Measurements from ENCODE around the gene TMEM178A. TPM values are rescaled to one million over a fixed set of nuclear protein-coding genes. Genes with fewer than 3 reads are reported as not detected.

The TMEM178A gene
- polyA plus RNA-seq, 3 donors, result 0.15 TPM; not detected in 2

GRCh38 chr2:39666491-39667101, 879 bp downstream of the TMEM178A start:
- Mint-ChIP-seq H3K4me3 (peak overlapping the region; percentile 51 to 93), H3K36me3 (peaks cover 0 to 13% of the 10 kb centered on the region in 2 donors), H3K4me1 (peaks cover 19% of the 10 kb centered on the region), H3K9me3 (peaks cover 0 to 21% (median 10%) of the 10 kb centered on the region in 7 donors), H3K27ac (peak overlapping the region in 1 of 7 donors; percentile 15), H3K27me3 (ENCODE audit: low read depth in 3 of 3) (peaks cover 41 to 61% (median 46%) of the 10 kb centered on the region in 3 donors)
- H2AFZ ChIP-seq (ENCODE audit: insufficient read depth, low read depth, low read length, poor library complexity, severe bottlenecking), result peak overlapping the region; percentile 18
- no peak overlapping the region for H3K27ac ChIP-seq (ENCODE audit: low read depth in 1 of 2, low read length in 2 of 2)
- no peaks in the 10 kb centered on the region for H4K20me1 ChIP-seq (ENCODE audit: insufficient read depth, low read length)
- H3K9ac ChIP-seq (ENCODE audit: insufficient read depth, low read length, poor library complexity, severe bottlenecking), result no peak overlapping the region
- peak overlapping the region in 1 of 3 experiments; percentile 54 for H3K4me3 ChIP-seq (replicated peaks in 1 of 3; ENCODE audit: low read depth in 2 of 3, low read length in 3 of 3)
- TF ChIP-seq CTCF (IDR thresholded peaks at IDR 0.05), result no peak
- H3K27me3 ChIP-seq (ENCODE audit: control insufficient read depth in 2 of 2, insufficient read depth in 2 of 2, low read length in 2 of 2), result peaks cover 52 to 53% of the 10 kb centered on the region in 2 donors
- no peak for DNase-seq
- 1% methylated on average over 19 of the region's 25 CpGs for WGBS (ENCODE audit: insufficient coverage)
- peaks cover 6 to 12% of the 10 kb centered on the region in 2 donors for H3K4me1 ChIP-seq (ENCODE audit: control insufficient read depth in 1 of 2, insufficient read depth in 2 of 2, low read length in 2 of 2)
- peak overlapping the region; percentile 67 for H3K4me2 ChIP-seq (replicated peaks; ENCODE audit: extremely low read depth, low read length, poor library complexity, severe bottlenecking)
- H3K9me3 ChIP-seq (replicated peaks in 1 of 2; ENCODE audit: control insufficient read depth in 1 of 2, insufficient read depth in 1 of 2, low read length in 2 of 2), result peaks cover 0 to 22% of the 10 kb centered on the region in 2 donors
- H3K79me2 ChIP-seq (ENCODE audit: insufficient read depth, low read length), result no peaks in the 10 kb centered on the region
- intact Hi-C loops (cut with micrococcal nuclease), result no loop called here
- H3K36me3 ChIP-seq (replicated peaks in 1 of 2; ENCODE audit: control insufficient read depth in 1 of 2, insufficient read depth in 2 of 2, low read length in 2 of 2), result no peaks in the 10 kb centered on the region

- Histone ChIP-seq H4K20me1 (ENCODE audit: insufficient read depth, low read length) (no peaks in the 10 kb centered on the region), H3K27me3 (ENCODE audit: control insufficient read depth in 2 of 2, insufficient read depth in 2 of 2, low read length in 2 of 2) (peaks cover 50 to 53% of the 10 kb centered on the region in 2 donors), H3K4me3 (replicated peaks in 1 of 3; ENCODE audit: low read depth in 2 of 3, low read length in 3 of 3) (no peak overlapping the region), H3K4me1 (ENCODE audit: control insufficient read depth in 1 of 2, insufficient read depth in 2 of 2, low read length in 2 of 2) (peaks cover 6 to 12% of the 10 kb centered on the region in 2 donors), H3K36me3 (replicated peaks in 1 of 2; ENCODE audit: control insufficient read depth in 1 of 2, insufficient read depth in 2 of 2, low read length in 2 of 2) (no peaks in the 10 kb centered on the region), H2AFZ (ENCODE audit: insufficient read depth, low read depth, low read length, poor library complexity, severe bottlenecking) (no peak overlapping the region), H3K27ac (ENCODE audit: low read depth in 1 of 2, low read length in 2 of 2) (no peak overlapping the region), H3K4me2 (replicated peaks; ENCODE audit: extremely low read depth, low read length, poor library complexity, severe bottlenecking) (no peak overlapping the region), H3K9ac (ENCODE audit: insufficient read depth, low read length, poor library complexity, severe bottlenecking) (no peak overlapping the region), H3K9me3 (replicated peaks in 1 of 2; ENCODE audit: control insufficient read depth in 1 of 2, insufficient read depth in 1 of 2, low read length in 2 of 2) (peaks cover 0 to 22% of the 10 kb centered on the region in 2 donors), H3K79me2 (ENCODE audit: insufficient read depth, low read length) (no peaks in the 10 kb centered on the region)
- Mint-ChIP-seq H3K4me1 (peaks cover 19% of the 10 kb centered on the region), H3K27ac (no peak overlapping the region), H3K27me3 (ENCODE audit: low read depth in 3 of 3) (peaks cover 41 to 58% (median 44%) of the 10 kb centered on the region in 3 donors), H3K9me3 (peaks cover 0 to 21% (median 10%) of the 10 kb centered on the region in 7 donors), H3K4me3 (peak overlapping the region in 1 of 2 donors; percentile 93), H3K36me3 (peaks cover 0 to 13% of the 10 kb centered on the region in 2 donors)
- WGBS (ENCODE audit: insufficient coverage), result 30% methylated on average over 2 of the region's 7 CpGs
- intact Hi-C loops (cut with micrococcal nuclease), result no loop called here
- no peak for TF ChIP-seq CTCF (IDR thresholded peaks at IDR 0.05)
- no peak for DNase-seq
Measured at GRCh38 chr2:39667104-39667885, 1.6 kb downstream of the TMEM178A start.
